Loucy (cell line): ENCODE results near the gene FAM222B.
A peak's percentile ranks its signal among the peaks of the same experiment; 100 is the strongest.

Experiments used
- H2AFZ ChIP-seq: fragments of 200-600 bp; sonication (generic); 2 replicates; pipeline ENCODE4 v1.6.0; 2016; ENCODE audit warnings: antibody characterized with exemption, mild to moderate bottlenecking, low read length, moderate library complexity
- H3F3A ChIP-seq: fragments of 200-600 bp; 2 replicates; pipeline ENCODE4 v1.6.0; 2016; ENCODE audit warnings: antibody characterized with exemption, low read depth, mild to moderate bottlenecking
- H3K27me3 ChIP-seq: fragments of 200-600 bp; sonication (generic); 2 replicates; pipeline ENCODE4 v1.6.1; 2014; ENCODE audit warnings: low read length, mild to moderate bottlenecking; ENCODE audit not compliant: insufficient read depth, poor library complexity, severe bottlenecking
- H3K36me3 ChIP-seq: fragments of 200-600 bp; sonication (generic); 2 replicates; pipeline ENCODE4 v1.6.1; 2016; ENCODE audit warnings: low read length; ENCODE audit not compliant: insufficient read depth
- H3K4me1 ChIP-seq: fragments of 200-600 bp; sonication (generic); 2 replicates; pipeline ENCODE4 v1.5.1; 2014; ENCODE audit warnings: low read length, mild to moderate bottlenecking; ENCODE audit not compliant: insufficient read depth, poor library complexity, severe bottlenecking
- H3K4me2 ChIP-seq: fragments of 200-600 bp; sonication (generic); 2 replicates; pipeline ENCODE4 v1.6.0; 2014; ENCODE audit warnings: antibody characterized with exemption, low read length, low read depth, mild to moderate bottlenecking; ENCODE audit not compliant: poor library complexity, severe bottlenecking
- H3K4me3 ChIP-seq: fragments of 200-600 bp; sonication (generic); 2 replicates; pipeline ENCODE4 v1.5.1; 2014; ENCODE audit warnings: low read length, mild to moderate bottlenecking, mixed read lengths; ENCODE audit not compliant: poor library complexity, severe bottlenecking
- H3K79me2 ChIP-seq: fragments of 200-600 bp; sonication (generic); 2 replicates; pipeline ENCODE4 v1.6.1; 2014; ENCODE audit warnings: low read length; ENCODE audit not compliant: insufficient read depth
- H3K9ac ChIP-seq: fragments of 200-600 bp; sonication (generic); 2 replicates; pipeline ENCODE4 v1.6.0; 2014; ENCODE audit warnings: mild to moderate bottlenecking, low read depth, low read length, moderate library complexity; ENCODE audit not compliant: poor library complexity, severe bottlenecking
- H3K9me2 ChIP-seq: fragments of 200-600 bp; sonication (generic); replicated peaks from 2 replicates; pipeline ENCODE4 v1.6.1; 2016; ENCODE audit warnings: low read depth, low read length, mixed read lengths
- H3K9me3 ChIP-seq: fragments of 200-600 bp; sonication (generic); 2 replicates; pipeline ENCODE4 v1.6.1; 2014; ENCODE audit warnings: mild to moderate bottlenecking, antibody characterized with exemption, low read length, low read depth; ENCODE audit not compliant: insufficient read depth
- H4K20me1 ChIP-seq: fragments of 200-600 bp; sonication (generic); 2 replicates; pipeline ENCODE4 v1.6.0; 2014; ENCODE audit warnings: antibody characterized with exemption, low read length, mild to moderate bottlenecking; ENCODE audit not compliant: insufficient read depth, poor library complexity, severe bottlenecking
- CTCF ChIP-seq: fragments of 200-600 bp; sonication (generic); conservative IDR thresholded peaks from 2 replicates; pipeline ENCODE4 v1.5.1; 2014; ENCODE audit warnings: mild to moderate bottlenecking, antibody characterized with exemption, low read length
- EZH2phosphoT487 ChIP-seq: fragments of 200-600 bp; IDR thresholded peaks from 2 replicates; pipeline ENCODE4 v1.6.1; 2018; ENCODE audit warnings: antibody characterized with exemption, mild to moderate bottlenecking, moderate library complexity, borderline replicate concordance

FAM222B gene

GRCh38 chr17:28854457-28855335 lies 12.1 kb upstream of the FAM222B start, which contains the start of gene ERAL1:
TSS of gene ERAL1 (plus strand) at chr17:28855016. CDS start at chr17:28855035, 19 bp downstream.
- H3F3A ChIP-seq = no peaks in the 10 kb centered on the region
- peak within 1 kb of the TSS; percentile 79 for H3K4me2 ChIP-seq

GRCh38 chr17:28853295-28853694 lies 10.7 kb upstream of the FAM222B start:
- Histone ChIP-seq H3K4me3 (no peak overlapping the region), H2AFZ (no peak overlapping the region), H3K9me3 (no peaks in the 10 kb centered on the region), H3K4me2 (no peak overlapping the region), H3K9ac (no peak overlapping the region), H4K20me1 (peaks cover 4% of the 10 kb centered on the region), H3K4me1 (peaks cover 3% of the 10 kb centered on the region), H3K36me3 (peaks cover 4% of the 10 kb centered on the region; the same call in 1 of the 2 replicates), H3K79me2 (peaks cover 16% of the 10 kb centered on the region), H3K27me3 (no peaks in the 10 kb centered on the region), H3K9me2 (no peaks in the 10 kb centered on the region), H3F3A (no peaks in the 10 kb centered on the region)
- TF ChIP-seq EZH2phosphoT487 = no peak
- TF ChIP-seq CTCF = no peak

More at GRCh38 chr17:28854457-28855335, 12.1 kb upstream of the FAM222B start, which contains the start of gene ERAL1:
- Histone ChIP-seq H3K9me3 (no peaks in the 10 kb centered on the region), H3K9me2 (no peaks in the 10 kb centered on the region), H2AFZ (peak within 1 kb of the TSS; percentile 99), H3K4me1 (peaks cover 3% of the 10 kb centered on the region), H3K4me3 (peak within 1 kb of the TSS; percentile 90), H3K36me3 (peaks cover 12% of the 10 kb centered on the region; the same call in 1 of the 2 replicates), H3K9ac (peak within 1 kb of the TSS; percentile 76), H3K79me2 (peaks cover 16% of the 10 kb centered on the region), H4K20me1 (peaks cover 4% of the 10 kb centered on the region), H3K27me3 (no peaks in the 10 kb centered on the region)
- TF ChIP-seq CTCF = no peak

GRCh38 chr17:28849281-28849680 lies 6.7 kb upstream of the FAM222B start:
- H3K9me3 ChIP-seq = no peaks in the 10 kb centered on the region
- no peaks in the 10 kb centered on the region for H3F3A ChIP-seq
- H3K9me2 ChIP-seq = no peaks in the 10 kb centered on the region
- no peak overlapping the region for H3K4me3 ChIP-seq
- TF ChIP-seq CTCF (peak; percentile 51), EZH2phosphoT487 (no peak)
- H4K20me1 ChIP-seq = no peaks in the 10 kb centered on the region
- no peaks in the 10 kb centered on the region for H3K79me2 ChIP-seq
- no peaks in the 10 kb centered on the region for H3K4me1 ChIP-seq
- no peak overlapping the region for H3K4me2 ChIP-seq
- no peaks in the 10 kb centered on the region for H3K27me3 ChIP-seq
- H3K9ac ChIP-seq = no peak overlapping the region
- no peaks in the 10 kb centered on the region for H3K36me3 ChIP-seq
- no peak overlapping the region for H2AFZ ChIP-seq
